ENCODE measurements around the gene HSP90AA1. TPM values are rescaled to one million over a fixed set of nuclear protein-coding genes. Genes with fewer than 3 reads are reported as not detected.
"Not testable (repeated sequence)": the region's sequence is repeated elsewhere in the genome, so short reads cannot be mapped to it uniquely, and the experiment has no call there.

HSP90AA1 gene
- total RNA-seq, 2 donors from 2014 or later: 423 to 540 TPM

- Histone ChIP-seq H3K4me3 (no peak overlapping the region), H3K36me3 (peaks cover 4 to 24% of the 10 kb centered on the region in 2 donors), H3K27ac (no peak overlapping the region), H3K9me3 (no peaks in the 10 kb centered on the region), H3K4me1 (replicated peaks) (peaks cover 5% of the 10 kb centered on the region), H3K27me3 (replicated peaks; ENCODE audit: insufficient read depth) (no peaks in the 10 kb centered on the region)
- no peak for TF ChIP-seq CTCF (IDR thresholded peaks at IDR 0.05)
- no peak for TF ChIP-seq POLR2A (IDR thresholded peaks at IDR 0.05)
- TF ChIP-seq POLR2AphosphoS5 (IDR thresholded peaks at IDR 0.05): no peak
- intact Hi-C loops (cut with DNase I): no loop called here
- no peak for DNase-seq (ENCODE audit: low spot score)
These were observed 7.2 kb downstream of the HSP90AA1 start for GRCh38 chr14:102079700-102079979.

- 90% methylated on average over 10 of the region's 10 CpGs for WGBS
- intact Hi-C loops (cut with DNase I): no loop called here
- H3K36me3 ChIP-seq: peaks cover 4 to 24% of the 10 kb centered on the region in 2 donors
- no peak for TF ChIP-seq POLR2AphosphoS5 (IDR thresholded peaks at IDR 0.05)
- H3K27ac ChIP-seq: no peak overlapping the region
- no peak for DNase-seq (ENCODE audit: low spot score)
- H3K4me3 ChIP-seq: no peak overlapping the region
- no peaks in the 10 kb centered on the region for H3K9me3 ChIP-seq
- peaks cover 5% of the 10 kb centered on the region for H3K4me1 ChIP-seq (replicated peaks)
- no peaks in the 10 kb centered on the region for H3K27me3 ChIP-seq (replicated peaks; ENCODE audit: insufficient read depth)
These were observed 7.8 kb downstream of the HSP90AA1 start for GRCh38 chr14:102078831-102079699.

GRCh38 chr14:102078361-102078791 lies 8.5 kb downstream of the HSP90AA1 start:
- DNase-seq (ENCODE audit: low spot score); H3K4me3 ChIP-seq; H3K4me1 ChIP-seq (replicated peaks); H3K27ac ChIP-seq; intact Hi-C loops (cut with DNase I); H3K27me3 ChIP-seq (replicated peaks; ENCODE audit: insufficient read depth); H3K9me3 ChIP-seq: not testable (repeated sequence)
- WGBS: 94% methylated on average over 11 of the region's 11 CpGs
- peaks cover 4 to 17% of the 10 kb centered on the region in 2 donors for H3K36me3 ChIP-seq

GRCh38 chr14:102077382-102077709 lies 9.5 kb downstream of the HSP90AA1 start:
- Histone ChIP-seq H3K4me1 (replicated peaks) (no peaks in the 10 kb centered on the region), H3K4me3 (no peak overlapping the region), H3K27ac (no peak overlapping the region), H3K27me3 (replicated peaks; ENCODE audit: insufficient read depth) (no peaks in the 10 kb centered on the region), H3K9me3 (no peaks in the 10 kb centered on the region), H3K36me3 (peaks cover 0 to 7% of the 10 kb centered on the region in 2 donors)
- WGBS: 92% methylated on average over 5 of the region's 5 CpGs
- TF ChIP-seq CTCF (IDR thresholded peaks at IDR 0.05) (no peak), POLR2AphosphoS5 (IDR thresholded peaks at IDR 0.05) (no peak), POLR2A (IDR thresholded peaks at IDR 0.05) (no peak)
- intact Hi-C loops (cut with DNase I): no loop called here
- DNase-seq (ENCODE audit: low spot score): no peak

GRCh38 chr14:102075155-102075554 lies 11.7 kb downstream of the HSP90AA1 start:
- H3K4me1 ChIP-seq (replicated peaks): no peaks in the 10 kb centered on the region
- DNase-seq (ENCODE audit: low spot score): no peak
- no peaks in the 10 kb centered on the region for H3K27me3 ChIP-seq (replicated peaks; ENCODE audit: insufficient read depth)
- intact Hi-C loops (cut with DNase I): no loop called here
- peaks cover 0 to 7% of the 10 kb centered on the region in 2 donors for H3K36me3 ChIP-seq
- WGBS: 91% methylated on average over 4 of the region's 4 CpGs
- H3K9me3 ChIP-seq: no peaks in the 10 kb centered on the region
- TF ChIP-seq POLR2A (IDR thresholded peaks at IDR 0.05) (no peak), POLR2AphosphoS5 (IDR thresholded peaks at IDR 0.05) (no peak)
- H3K4me3 ChIP-seq: no peak overlapping the region
- H3K27ac ChIP-seq: no peak overlapping the region

GRCh38 chr14:102074415-102074964 lies 12.4 kb downstream of the HSP90AA1 start:
- intact Hi-C loops (cut with DNase I): no loop called here
- H3K4me3 ChIP-seq: no peak overlapping the region
- no peaks in the 10 kb centered on the region for H3K27me3 ChIP-seq (replicated peaks; ENCODE audit: insufficient read depth)
- no peak overlapping the region for H3K27ac ChIP-seq
- no peak for TF ChIP-seq CTCF (IDR thresholded peaks at IDR 0.05)
- TF ChIP-seq POLR2A (IDR thresholded peaks at IDR 0.05): no peak
- TF ChIP-seq POLR2AphosphoS5 (IDR thresholded peaks at IDR 0.05): peak; percentile 18
- DNase-seq (ENCODE audit: low spot score): no peak
- H3K36me3 ChIP-seq: peaks cover 0 to 4% of the 10 kb centered on the region in 2 donors
- 76% methylated on average over 4 of the region's 4 CpGs for WGBS
- no peaks in the 10 kb centered on the region for H3K9me3 ChIP-seq
- H3K4me1 ChIP-seq (replicated peaks): no peaks in the 10 kb centered on the region
